ENCODE results near the gene BTBD9. TPM values are rescaled to one million over a fixed set of nuclear protein-coding genes. Genes with fewer than 3 reads are reported as not detected.

The BTBD9 gene
- total and polyA plus RNA-seq, 9 of the 15 experiments (the other 6 are each of a cell fraction or from before 2014, with no cell fraction given), result 0.08 to 1.6 (median 0.58) TPM

DNA sequence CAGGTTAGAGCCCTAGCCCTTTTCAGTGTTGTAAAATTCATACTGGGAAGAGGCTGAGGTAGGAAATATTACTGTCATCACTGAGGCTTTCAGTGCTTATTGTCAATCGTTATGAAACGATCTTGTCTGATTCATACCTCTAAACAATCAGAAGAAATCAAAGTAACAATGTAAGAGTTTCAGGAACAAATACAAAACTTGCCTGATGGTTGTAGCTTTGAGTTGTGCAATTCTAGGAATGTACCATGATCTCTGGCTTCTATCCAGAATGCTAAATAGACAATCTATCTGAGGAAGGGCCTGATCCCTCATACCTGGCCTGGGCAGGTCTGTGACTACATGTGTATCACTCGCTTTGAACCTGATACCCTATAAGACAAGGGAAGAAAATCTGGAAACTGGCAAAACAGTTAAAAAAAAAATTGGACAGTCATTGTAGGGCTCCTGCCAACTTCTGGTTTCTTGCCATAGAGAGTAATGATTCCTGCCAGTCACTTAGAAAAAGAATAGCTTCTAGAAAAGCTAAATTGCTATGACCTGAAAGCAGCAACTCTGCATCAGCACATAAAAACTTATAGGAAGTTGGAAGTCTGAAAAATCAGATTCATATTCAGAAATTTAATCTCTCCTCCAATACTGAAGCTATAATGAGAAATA is 234.7 kb downstream of the BTBD9 start (continued):
- no peak for TF ChIP-seq ZNF444 (CRISPR knock-in tag; IDR thresholded peaks at IDR 0.05)
- no peak for TF ChIP-seq ZBTB33 (CRISPR knock-in tag; IDR thresholded peaks at IDR 0.05)
- no peak for TF ChIP-seq BACH1 (tag; IDR thresholded peaks at IDR 0.05)
- TF ChIP-seq, protein P1, sequence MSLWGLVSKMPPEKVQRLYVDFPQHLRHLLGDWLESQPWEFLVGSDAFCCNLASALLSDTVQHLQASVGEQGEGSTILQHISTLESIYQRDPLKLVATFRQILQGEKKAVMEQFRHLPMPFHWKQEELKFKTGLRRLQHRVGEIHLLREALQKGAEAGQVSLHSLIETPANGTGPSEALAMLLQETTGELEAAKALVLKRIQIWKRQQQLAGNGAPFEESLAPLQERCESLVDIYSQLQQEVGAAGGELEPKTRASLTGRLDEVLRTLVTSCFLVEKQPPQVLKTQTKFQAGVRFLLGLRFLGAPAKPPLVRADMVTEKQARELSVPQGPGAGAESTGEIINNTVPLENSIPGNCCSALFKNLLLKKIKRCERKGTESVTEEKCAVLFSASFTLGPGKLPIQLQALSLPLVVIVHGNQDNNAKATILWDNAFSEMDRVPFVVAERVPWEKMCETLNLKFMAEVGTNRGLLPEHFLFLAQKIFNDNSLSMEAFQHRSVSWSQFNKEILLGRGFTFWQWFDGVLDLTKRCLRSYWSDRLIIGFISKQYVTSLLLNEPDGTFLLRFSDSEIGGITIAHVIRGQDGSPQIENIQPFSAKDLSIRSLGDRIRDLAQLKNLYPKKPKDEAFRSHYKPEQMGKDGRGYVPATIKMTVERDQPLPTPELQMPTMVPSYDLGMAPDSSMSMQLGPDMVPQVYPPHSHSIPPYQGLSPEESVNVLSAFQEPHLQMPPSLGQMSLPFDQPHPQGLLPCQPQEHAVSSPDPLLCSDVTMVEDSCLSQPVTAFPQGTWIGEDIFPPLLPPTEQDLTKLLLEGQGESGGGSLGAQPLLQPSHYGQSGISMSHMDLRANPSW (CRISPR knock-in tag; IDR thresholded peaks at IDR 0.05), result no peak
- no peak for TF ChIP-seq ZFPM2 (CRISPR knock-in tag; IDR thresholded peaks at IDR 0.05)
- no peak for TF ChIP-seq STAT5A (IDR thresholded peaks at IDR 0.05; ENCODE audit: borderline replicate concordance, low read length)
- TF ChIP-seq LARP7 (IDR thresholded peaks at IDR 0.05), result no peak
